ENCODE measurements around the gene TEAD1.

Gene TEAD1

GRCh38 chr11:12686246-12687060, 12.2 kb downstream of the TEAD1 start:
- DNase-seq (ENCODE audit: low spot score) = no peak

DNA sequence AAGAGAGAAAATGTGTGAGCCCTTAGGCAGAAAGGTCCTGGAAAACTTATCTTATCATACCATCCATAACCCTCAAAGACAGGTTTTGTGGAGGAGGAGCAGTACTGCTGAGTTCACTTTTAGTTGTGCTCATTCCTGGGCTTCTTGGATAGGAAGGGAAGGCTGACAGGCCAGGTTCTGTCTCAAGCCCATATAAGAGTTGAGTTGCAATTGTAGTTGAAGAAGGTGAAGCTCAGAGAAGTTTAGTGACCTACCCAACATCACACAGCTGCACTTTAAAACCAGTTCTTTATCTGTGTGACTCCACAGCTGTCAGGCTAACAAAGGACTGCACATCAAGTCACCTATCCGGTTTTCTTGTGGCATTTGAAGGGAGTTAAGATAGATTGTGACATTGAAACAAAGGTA, 13.0 kb downstream of the TEAD1 start:
- no peak for DNase-seq (ENCODE audit: low spot score)

DNA sequence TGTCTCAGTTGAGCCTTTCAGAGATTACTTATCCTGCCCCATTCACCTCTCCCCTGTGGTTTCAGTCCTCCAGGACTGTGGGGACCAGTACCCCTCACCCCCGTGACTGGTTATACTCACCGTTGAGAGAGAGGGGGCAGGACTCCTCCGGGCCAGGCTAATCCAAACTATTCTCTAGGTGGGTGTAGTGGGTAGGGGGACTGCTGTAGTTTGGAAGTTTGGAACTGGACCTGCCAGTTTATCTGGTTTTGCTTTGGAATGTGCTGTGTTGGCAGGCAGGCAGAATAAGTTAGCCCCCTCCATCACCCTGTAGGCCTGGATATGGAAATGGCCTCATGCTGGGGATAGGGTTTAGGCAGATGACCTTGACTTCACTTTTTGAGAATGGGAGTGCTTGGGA, 13.5 kb downstream of the TEAD1 start:
- DNase-seq (ENCODE audit: low spot score) = no peak

- no peak for DNase-seq (ENCODE audit: low spot score)
Observed at GRCh38 chr11:12689029-12689755, 15.0 kb downstream of the TEAD1 start.

DNA sequence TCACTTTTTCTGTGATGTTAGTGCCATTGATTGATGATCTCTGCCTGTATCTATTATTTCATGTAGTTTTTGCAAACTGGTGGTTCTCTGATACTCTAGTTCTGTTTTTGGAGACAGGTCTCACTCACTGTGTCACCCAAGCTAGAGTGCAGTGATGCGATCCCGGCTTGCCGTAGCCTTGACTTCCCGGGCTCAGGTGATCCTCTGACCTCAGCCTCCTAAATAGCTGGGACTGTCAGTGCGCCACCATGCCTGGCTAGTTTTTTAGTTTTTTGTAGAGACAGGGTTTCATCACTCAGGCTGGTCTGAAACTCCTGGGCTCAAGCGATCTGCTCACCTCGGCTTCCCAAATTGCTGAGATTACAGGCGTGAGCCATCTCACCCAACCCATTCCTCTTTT, 16.4 kb downstream of the TEAD1 start:
- DNase-seq (ENCODE audit: low spot score) = no peak

GRCh38 chr11:12691473-12691872, 17.3 kb downstream of the TEAD1 start:
- DNase-seq (ENCODE audit: low spot score) = no peak

- DNase-seq (ENCODE audit: low spot score) = peak; percentile 80
Observed at GRCh38 chr11:12692229-12693075, 18.2 kb downstream of the TEAD1 start.

GRCh38 chr11:12693094-12693478, 18.9 kb downstream of the TEAD1 start:
- DNase-seq (ENCODE audit: low spot score) = no peak

DNA sequence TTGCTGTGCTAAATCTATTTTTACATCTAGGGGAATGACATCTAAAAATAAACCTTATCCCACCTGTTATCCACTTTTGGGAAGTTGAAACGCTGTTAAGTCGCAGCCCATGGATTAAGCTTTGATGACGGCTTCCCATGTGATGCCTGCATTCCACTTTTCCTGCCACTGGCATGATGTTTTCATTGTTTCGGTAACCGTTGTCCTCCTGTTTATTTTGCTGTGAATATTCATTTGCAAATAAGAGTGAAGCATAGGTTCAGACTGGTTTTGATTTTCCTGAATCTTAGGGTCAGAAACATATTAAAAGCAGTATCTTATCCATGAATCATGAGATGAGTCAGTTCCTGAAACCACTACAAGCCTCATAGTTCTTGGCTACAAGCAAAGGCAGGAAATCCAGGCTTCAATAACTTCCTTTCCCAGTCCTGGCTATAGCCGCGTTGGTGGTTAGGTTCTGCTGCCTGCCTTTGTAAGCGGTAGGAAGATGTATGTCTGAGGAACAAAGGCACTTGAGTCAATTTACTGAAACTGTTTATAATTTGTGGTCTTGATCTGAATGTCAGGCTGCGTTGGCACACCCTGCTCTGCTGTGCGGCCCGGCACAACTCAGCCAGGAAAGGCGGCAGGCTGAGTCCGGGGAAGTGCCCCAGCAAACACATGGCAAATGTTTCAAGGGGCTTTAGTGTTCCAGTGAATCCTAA, 19.4 kb downstream of the TEAD1 start:
- peak; percentile 90 for DNase-seq (ENCODE audit: low spot score)

GRCh38 chr11:12694183-12694531, 19.9 kb downstream of the TEAD1 start:
- no peak for DNase-seq (ENCODE audit: low spot score)

- DNase-seq (ENCODE audit: low spot score) = no peak
Observed at GRCh38 chr11:12695221-12695794, 21.1 kb downstream of the TEAD1 start.

DNA sequence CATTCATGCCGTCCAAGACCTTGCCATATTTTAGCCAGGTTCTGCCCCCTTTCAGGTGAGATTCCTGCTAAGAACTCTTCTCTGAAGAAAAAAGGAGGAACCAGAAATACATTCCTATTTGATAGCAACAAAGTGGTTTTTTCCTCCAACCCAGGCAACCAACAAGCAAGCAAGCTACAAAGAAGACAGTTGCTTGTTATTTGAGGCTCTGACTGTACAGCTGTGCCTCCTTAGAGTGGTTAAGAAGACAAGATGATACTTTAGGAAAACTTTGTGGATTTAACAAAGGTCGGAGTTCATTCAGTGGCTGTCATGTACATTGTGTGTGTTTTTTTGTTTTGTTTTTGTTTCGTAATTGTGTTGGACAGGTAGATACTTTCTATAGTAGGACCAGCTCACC, 21.7 kb downstream of the TEAD1 start:
- DNase-seq (ENCODE audit: low spot score) = no peak

DNA sequence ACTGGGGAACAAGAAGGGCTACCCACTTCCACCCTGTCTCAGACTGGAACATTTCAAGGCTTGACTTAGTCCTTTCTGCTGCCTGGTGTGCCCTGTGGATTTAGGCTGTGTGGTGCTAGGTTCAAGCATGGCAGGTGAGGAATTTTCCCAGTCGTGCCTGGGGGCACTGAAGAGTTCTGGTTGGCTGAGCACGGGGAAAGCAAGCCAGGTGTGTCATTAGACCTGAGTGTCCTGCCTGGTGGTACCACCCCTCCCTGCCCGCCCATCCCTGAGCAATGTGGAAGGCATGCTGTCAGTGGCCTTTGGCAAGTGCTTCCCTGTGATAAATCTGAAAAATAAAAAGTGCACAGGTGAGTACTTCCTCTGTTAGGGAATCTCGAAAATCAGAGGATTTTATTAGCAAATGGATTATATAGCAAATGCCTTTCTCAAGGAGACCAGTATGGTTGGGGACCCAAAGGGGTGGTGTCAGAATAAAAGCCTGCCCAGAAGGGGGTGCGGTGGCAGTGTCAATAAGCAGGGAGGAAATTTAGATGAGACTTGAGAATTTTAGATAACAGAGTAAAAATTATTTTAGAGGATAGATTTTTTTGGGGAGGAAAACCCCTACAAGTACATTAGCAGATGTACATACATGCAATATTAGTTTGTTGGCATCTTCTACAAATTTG, 22.8 kb downstream of the TEAD1 start:
- DNase-seq (ENCODE audit: low spot score) = no peak

GRCh38 chr11:12698048-12698447, 23.8 kb downstream of the TEAD1 start:
- no peak for DNase-seq (ENCODE audit: low spot score)

DNA sequence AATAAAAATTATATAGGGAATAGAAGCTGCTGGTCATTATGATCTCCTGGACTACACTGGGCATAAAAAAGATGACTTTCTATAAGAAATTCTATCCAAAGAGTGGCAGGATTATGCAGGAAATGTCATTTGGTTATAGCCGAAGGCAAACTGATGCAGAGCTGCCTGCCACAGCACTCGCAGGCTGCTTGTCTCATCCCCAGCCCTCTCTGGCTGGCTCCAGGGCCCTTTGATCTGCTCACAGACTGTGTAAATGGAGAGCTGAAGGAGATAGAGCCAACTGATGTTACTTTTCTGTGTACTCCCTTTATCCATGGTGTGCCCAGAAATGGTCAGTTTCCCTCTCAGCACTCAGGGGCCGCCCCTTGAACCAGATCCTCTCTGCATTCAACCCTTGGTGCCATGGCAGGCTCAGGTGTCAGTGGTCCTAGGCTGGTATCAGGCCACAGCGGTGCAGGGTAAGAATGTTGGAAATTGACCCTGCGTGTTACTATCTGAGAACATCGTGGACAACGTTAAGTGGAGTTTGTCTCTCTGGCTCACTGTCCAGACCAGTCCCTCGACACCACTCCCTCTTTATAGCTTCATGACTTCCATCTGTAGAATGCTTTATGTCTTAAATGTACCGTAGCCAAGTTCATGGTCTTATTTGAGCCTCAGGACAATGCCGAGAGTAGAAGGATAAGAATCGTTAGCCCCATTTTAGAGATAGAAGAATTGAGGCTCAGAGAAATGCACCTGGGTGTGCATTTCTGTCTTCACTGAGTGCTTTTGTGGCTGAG, 27.8 kb downstream of the TEAD1 start:
- DNase-seq (ENCODE audit: low spot score) = no peak

- no peak for DNase-seq (ENCODE audit: low spot score)
Observed at GRCh38 chr11:12702999-12703453, 28.8 kb downstream of the TEAD1 start.

DNA sequence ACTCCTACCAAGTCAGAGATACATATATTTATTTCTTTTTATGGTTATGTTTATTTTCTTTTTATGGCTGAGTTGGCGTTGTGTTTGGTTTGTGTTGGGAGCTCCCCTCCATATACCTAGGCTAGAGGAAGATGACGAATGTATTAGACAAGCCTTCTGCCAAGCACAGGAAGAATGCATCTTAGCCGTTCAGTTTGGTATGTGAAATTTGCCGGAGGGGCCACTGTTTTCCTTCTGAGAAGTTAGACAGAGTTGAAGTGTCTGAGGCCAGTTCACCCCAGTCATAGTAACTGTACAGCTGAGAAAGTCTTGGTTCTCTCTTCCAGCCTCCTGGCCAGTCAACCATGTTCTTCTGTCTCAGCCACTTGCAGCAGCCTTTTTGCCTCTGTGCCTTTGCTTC, 29.8 kb downstream of the TEAD1 start:
- no peak for DNase-seq (ENCODE audit: low spot score)

DNA sequence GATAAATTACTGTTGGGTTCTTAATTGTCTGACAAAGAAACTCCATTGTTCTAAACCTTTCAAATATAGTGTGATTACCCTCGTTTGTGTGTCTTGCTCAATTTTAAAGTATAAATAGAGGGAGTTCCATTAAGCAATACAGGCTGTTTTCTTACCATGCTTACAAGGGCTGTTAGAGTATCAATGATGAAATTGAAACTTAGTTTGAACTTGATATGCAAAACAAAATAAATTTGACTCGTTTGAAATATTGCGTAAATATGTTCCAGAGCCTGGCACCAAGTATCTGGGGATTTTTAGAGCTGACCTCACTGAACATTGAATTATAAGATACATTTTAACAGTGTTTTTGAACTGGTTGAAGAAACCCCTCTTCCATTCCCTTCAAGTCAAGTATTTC, 31.7 kb downstream of the TEAD1 start:
- no peak for DNase-seq (ENCODE audit: low spot score)

GRCh38 chr11:12706545-12707499, 32.6 kb downstream of the TEAD1 start:
- no peak for DNase-seq (ENCODE audit: low spot score)

All from COLO829 (cell line).